Measurements from ENCODE around the gene TBPL1. TPM values are rescaled to one million over a fixed set of nuclear protein-coding genes. Genes with fewer than 3 reads are reported as not detected.

Gene TBPL1
- total and polyA plus RNA-seq, 2 of the 13 experiments (the other 11 are each of a cell fraction or from before 2014, with no cell fraction given): 25.3 to 39.3 TPM

GRCh38 chr6:133951881-133952814 is 876 bp upstream of the TBPL1 start (continued):
- TF ChIP-seq, protein P1, sequence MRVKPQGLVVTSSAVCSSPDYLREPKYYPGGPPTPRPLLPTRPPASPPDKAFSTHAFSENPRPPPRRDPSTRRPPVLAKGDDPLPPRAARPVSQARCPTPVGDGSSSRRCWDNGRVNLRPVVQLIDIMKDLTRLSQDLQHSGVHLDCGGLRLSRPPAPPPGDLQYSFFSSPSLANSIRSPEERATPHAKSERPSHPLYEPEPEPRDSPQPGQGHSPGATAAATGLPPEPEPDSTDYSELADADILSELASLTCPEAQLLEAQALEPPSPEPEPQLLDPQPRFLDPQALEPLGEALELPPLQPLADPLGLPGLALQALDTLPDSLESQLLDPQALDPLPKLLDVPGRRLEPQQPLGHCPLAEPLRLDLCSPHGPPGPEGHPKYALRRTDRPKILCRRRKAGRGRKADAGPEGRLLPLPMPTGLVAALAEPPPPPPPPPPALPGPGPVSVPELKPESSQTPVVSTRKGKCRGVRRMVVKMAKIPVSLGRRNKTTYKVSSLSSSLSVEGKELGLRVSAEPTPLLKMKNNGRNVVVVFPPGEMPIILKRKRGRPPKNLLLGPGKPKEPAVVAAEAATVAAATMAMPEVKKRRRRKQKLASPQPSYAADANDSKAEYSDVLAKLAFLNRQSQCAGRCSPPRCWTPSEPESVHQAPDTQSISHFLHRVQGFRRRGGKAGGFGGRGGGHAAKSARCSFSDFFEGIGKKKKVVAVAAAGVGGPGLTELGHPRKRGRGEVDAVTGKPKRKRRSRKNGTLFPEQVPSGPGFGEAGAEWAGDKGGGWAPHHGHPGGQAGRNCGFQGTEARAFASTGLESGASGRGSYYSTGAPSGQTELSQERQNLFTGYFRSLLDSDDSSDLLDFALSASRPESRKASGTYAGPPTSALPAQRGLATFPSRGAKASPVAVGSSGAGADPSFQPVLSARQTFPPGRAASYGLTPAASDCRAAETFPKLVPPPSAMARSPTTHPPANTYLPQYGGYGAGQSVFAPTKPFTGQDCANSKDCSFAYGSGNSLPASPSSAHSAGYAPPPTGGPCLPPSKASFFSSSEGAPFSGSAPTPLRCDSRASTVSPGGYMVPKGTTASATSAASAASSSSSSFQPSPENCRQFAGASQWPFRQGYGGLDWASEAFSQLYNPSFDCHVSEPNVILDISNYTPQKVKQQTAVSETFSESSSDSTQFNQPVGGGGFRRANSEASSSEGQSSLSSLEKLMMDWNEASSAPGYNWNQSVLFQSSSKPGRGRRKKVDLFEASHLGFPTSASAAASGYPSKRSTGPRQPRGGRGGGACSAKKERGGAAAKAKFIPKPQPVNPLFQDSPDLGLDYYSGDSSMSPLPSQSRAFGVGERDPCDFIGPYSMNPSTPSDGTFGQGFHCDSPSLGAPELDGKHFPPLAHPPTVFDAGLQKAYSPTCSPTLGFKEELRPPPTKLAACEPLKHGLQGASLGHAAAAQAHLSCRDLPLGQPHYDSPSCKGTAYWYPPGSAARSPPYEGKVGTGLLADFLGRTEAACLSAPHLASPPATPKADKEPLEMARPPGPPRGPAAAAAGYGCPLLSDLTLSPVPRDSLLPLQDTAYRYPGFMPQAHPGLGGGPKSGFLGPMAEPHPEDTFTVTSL (CRISPR knock-in tag; IDR thresholded peaks at IDR 0.05; ENCODE audit: borderline replicate concordance): 0 out of 2 replicates have a peak, but pooled peaks have one; percentile 2
- TF ChIP-seq NCOA5 (CRISPR knock-in tag; IDR thresholded peaks at IDR 0.05): no peak
- no peak for TF ChIP-seq FOSL2 (CRISPR knock-in tag; IDR thresholded peaks at IDR 0.05)
- TF ChIP-seq MXI1 (IDR thresholded peaks at IDR 0.05; ENCODE audit: borderline replicate concordance, low read depth, low read length): peak; percentile 43; the same call in 1 of the 3 replicates
- no peak for TF ChIP-seq HNF4A (CRISPR knock-in tag; IDR thresholded peaks at IDR 0.05)
- TF ChIP-seq MAFG (CRISPR knock-in tag; IDR thresholded peaks at IDR 0.05): no peak
- TF ChIP-seq FLYWCH1 (CRISPR knock-in tag; IDR thresholded peaks at IDR 0.05): no peak
- TF ChIP-seq ZBTB44 (CRISPR knock-in tag; IDR thresholded peaks at IDR 0.05): no peak; the same call in 1 of the 2 replicates
- TF ChIP-seq SMARCE1 (IDR thresholded peaks at IDR 0.05; ENCODE audit: borderline replicate concordance): no peak
- no peak for TF ChIP-seq FOXA1 (IDR thresholded peaks at IDR 0.05)
- no peak for TF ChIP-seq FOXA1 (CRISPR knock-in tag; IDR thresholded peaks at IDR 0.05)
- TF ChIP-seq, protein P2, sequence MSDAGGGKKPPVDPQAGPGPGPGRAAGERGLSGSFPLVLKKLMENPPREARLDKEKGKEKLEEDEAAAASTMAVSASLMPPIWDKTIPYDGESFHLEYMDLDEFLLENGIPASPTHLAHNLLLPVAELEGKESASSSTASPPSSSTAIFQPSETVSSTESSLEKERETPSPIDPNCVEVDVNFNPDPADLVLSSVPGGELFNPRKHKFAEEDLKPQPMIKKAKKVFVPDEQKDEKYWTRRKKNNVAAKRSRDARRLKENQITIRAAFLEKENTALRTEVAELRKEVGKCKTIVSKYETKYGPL (CRISPR knock-in tag; IDR thresholded peaks at IDR 0.05): no peak; the same call in 1 of the 2 replicates
- TF ChIP-seq ZNF878 (CRISPR knock-in tag; IDR thresholded peaks at IDR 0.05): no peak; the same call in 1 of the 2 replicates
- TF ChIP-seq JDP2 (CRISPR knock-in tag; IDR thresholded peaks at IDR 0.05; ENCODE audit: borderline replicate concordance): no peak
- 0 out of 2 replicates have a peak, but pooled peaks have one; percentile 57 for TF ChIP-seq ZBTB26 (CRISPR knock-in tag; IDR thresholded peaks at IDR 0.05; ENCODE audit: borderline replicate concordance)
- TF ChIP-seq ZNF17 (CRISPR knock-in tag; IDR thresholded peaks at IDR 0.05): no peak
- TF ChIP-seq KDM6A (CRISPR knock-in tag; IDR thresholded peaks at IDR 0.05; ENCODE audit: low read depth): no peak
